Daoy (cell line): Measurements from ENCODE around the gene DCAF8L1. TPM values are rescaled to one million over a fixed set of nuclear protein-coding genes. Genes with fewer than 3 reads are reported as not detected.

Experiments used
- total RNA-seq: library from RNA; depleted of rRNA; stranded (reverse); fragments of >200 nt; shearing (Covaris generic); gene quantifications from 2 replicates; pipeline ENCODE4 v1.2.3, GENCODE V29; 2014; rRNA removed

The DCAF8L1 gene
- total RNA-seq, 1 experiment from 2014 or later = 0.40 TPM

Other genes with a start within 250 kb of the DCAF8L1 start
- gene MAGEB10, start 173.5 kb downstream of the DCAF8L1 start, total RNA-seq = 1.5 and 1.8 TPM in 2 replicates